Measurements from ENCODE around the gene EMX2.

DNA sequence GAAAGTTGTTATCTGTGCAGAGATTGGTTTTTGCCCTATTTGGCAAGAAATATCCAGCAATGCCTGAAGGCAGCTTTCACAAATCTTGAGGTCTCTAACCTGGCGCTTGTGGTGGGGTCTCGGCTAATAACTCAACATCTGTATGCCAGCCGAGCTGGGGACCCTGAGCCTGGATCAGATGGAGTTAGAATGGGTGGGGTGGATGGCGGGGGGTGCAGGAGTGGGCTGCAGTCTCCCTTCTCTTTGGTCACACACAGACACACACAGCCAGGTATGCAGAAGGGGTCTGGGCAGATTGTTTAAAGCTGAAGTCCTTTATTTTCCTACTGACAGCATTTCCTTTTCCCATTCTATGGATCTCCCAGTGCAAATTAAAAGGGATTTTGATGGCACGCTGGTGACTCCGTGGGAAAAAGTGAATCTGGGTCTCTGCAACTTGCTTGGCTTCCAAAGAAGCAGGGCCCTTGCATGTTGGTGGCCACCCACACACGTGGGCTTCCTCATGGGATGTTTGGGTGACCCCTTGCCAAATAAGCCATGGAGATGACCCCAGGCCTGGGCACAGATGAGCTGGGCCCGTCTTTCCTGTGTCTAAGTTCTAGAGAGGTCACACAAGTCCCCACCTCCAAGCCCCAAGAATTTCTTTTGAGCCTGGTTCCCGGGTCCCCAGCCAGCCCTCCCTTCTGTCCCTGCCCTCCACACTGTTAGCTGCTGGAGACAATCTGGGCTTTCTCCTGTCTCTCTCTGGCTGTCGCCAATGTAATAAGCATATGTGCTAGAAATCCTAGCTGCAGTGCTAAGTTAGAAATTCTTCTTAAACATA is 39.9 kb upstream of the EMX2 start:
- TF ChIP-seq HDGF (IDR thresholded peaks at IDR 0.05; ENCODE audit: borderline replicate concordance): no peak
- no peak for TF ChIP-seq FOXA1 (IDR thresholded peaks at IDR 0.05)
- no peak for TF ChIP-seq TARDBP (IDR thresholded peaks at IDR 0.05)
- no peak for TF ChIP-seq PKNOX1 (IDR thresholded peaks at IDR 0.05)
- no peak for TF ChIP-seq SUZ12 (IDR thresholded peaks at IDR 0.05)
- no peak for TF ChIP-seq LEF1 (IDR thresholded peaks at IDR 0.05; ENCODE audit: borderline replicate concordance)

Data from HEK293T (cell line).